ENCODE data around the gene TRIM54.

Gene TRIM54

DNA sequence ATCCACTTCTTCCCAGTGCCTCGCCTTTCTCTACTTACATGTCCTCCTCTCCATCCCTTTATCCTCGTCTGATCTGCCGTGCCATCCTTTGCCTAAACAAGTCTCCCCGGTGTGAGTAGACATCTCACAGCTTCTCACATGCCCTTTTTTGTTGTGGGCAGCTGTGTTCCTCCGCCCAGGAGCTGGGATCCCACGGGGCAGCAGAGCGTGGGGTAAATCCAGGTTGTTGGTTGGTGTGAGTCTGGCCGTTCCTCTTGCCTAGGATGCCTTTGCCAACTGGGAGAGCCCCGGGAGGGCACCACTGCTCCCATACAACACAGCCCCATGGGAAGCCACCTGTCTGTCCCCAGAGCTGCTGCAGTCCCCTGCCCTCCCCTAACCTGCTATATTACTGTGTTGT, 41.8 kb upstream of the TRIM54 start:
- no peak overlapping the region for H3K27ac ChIP-seq
- no peak for DNase-seq (ENCODE audit: low spot score)
- CTCF ChIA-PET: no interaction called here
- POLR2A ChIA-PET (ENCODE audit: low non-redundant PET): no interaction called here
- no peak for TF ChIP-seq CTCF (conservative IDR thresholded peaks at IDR 0.05; ENCODE audit: low read depth)

DNA sequence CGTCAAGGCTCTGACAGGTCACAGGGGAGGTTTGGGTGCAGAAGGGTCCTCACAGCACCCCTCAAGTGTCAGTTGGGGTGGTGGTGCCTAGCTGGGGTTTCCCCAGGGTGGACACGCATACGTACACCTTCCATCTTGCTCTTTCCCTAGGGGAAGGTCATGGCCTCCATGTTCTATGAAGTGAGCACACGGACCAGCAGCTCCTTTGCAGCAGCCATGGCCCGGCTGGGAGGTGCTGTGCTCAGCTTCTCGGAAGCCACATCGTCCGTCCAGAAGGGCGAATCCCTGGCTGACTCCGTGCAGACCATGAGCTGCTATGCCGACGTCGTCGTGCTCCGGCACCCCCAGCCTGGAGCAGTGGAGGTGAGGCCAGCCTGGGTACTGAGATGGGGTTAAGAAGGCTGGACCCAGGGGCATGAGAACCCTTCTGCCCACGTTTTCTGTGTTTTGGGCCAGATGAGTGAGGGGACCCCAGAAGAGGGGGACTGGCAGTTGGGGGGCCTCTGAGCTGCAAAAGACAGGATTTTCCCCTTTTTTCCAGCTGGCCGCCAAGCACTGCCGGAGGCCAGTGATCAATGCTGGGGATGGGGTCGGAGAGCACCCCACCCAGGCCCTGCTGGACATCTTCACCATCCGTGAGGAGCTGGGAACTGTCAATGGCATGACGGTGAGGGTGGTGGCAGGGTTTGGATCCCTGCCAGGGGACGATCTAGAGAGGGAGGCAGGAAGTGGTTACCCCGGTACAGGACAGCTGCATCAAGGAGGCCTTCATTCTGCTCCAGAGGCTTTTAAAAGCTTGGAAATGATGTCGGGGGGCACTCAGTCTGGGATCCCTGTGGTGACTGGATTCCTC, 40.2 kb upstream of the TRIM54 start:
- ChIA-PET POLR2A (ENCODE audit: low non-redundant PET) (interaction anchor here (1.1 kb wide), 1 partner anchor 37 kb away, joined by 5 read pairs; no protein-coding TSS in a partner anchor), CTCF (interaction anchor here (0.7 kb wide), 1 partner anchor 329 kb away, joined by 3 read pairs; no protein-coding TSS in a partner anchor)

GRCh38 chr2:27242614-27242951, 39.6 kb upstream of the TRIM54 start:
- H3K27ac ChIP-seq: no peak overlapping the region
- CTCF ChIA-PET: no interaction called here
- POLR2A ChIA-PET (ENCODE audit: low non-redundant PET): interaction anchor here (0.7 kb wide), 1 partner anchor 39 kb away, joined by 6 read pairs; no protein-coding TSS in a partner anchor
- DNase-seq (ENCODE audit: low spot score): no peak
- no peak for TF ChIP-seq CTCF (conservative IDR thresholded peaks at IDR 0.05; ENCODE audit: low read depth)

More for the DNA sequence above, 40.2 kb upstream of the TRIM54 start:
- TF ChIP-seq CTCF (conservative IDR thresholded peaks at IDR 0.05; ENCODE audit: low read depth): no peak
- no peak overlapping the region for H3K27ac ChIP-seq
- DNase-seq (ENCODE audit: low spot score): no peak

GRCh38 chr2:27243391-27244130, 38.7 kb upstream of the TRIM54 start:
- POLR2A ChIA-PET (ENCODE audit: low non-redundant PET): no interaction called here
- CTCF ChIA-PET: no interaction called here

DNA sequence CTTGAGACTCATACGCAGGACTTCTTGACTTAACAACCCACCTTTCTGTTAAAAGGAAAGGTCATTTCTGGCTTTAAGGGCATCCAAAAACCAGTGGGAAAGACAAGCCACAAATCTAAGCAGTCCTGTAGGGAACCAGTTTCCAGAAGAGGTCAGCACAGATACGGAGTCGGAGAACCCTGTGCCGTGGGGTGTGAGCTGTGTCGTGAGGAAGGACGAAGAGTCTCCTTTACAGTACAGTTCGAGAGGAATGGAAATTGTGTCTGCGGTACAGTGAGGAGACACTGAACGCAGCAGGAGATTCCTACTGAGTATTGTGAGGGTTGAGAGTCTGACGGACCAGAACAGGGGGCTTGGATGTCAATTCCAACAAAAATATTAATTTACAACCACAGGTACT, 37.1 kb upstream of the TRIM54 start:
- DNase-seq (ENCODE audit: low spot score): no peak
- no peak overlapping the region for H3K27ac ChIP-seq
- CTCF ChIA-PET: no interaction called here
- TF ChIP-seq CTCF (conservative IDR thresholded peaks at IDR 0.05; ENCODE audit: low read depth): no peak
- POLR2A ChIA-PET (ENCODE audit: low non-redundant PET): interaction anchor here (0.6 kb wide), 1 partner anchor 135 kb away, joined by 3 read pairs; the partner anchor contains the start of gene ZNF513

More at GRCh38 chr2:27243391-27244130, 38.7 kb upstream of the TRIM54 start:
- peak overlapping the region; percentile 15; the same call in 1 of the 2 replicates for H3K27ac ChIP-seq
- DNase-seq (ENCODE audit: low spot score): no peak
- no peak for TF ChIP-seq CTCF (conservative IDR thresholded peaks at IDR 0.05; ENCODE audit: low read depth)

DNA sequence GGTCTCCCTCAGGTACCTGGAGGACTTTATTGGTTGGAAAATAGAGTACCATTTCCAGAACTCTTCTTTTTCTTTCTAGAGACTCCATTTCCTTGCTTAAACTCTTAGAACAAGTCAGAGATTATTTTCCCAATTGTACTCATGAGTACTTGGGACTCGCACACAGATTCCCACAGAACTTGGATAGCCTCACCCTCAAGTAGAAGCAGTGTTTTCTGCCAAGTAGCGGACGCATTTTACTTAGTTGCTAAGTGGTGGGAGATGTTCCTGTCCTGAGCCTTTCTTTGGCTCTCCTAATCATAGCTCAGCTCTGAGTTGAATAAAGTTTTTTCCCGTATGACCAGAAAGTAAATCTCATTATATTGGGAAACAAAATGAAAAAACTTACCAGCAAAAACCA, 36.6 kb upstream of the TRIM54 start:
- CTCF ChIA-PET: no interaction called here

More for the DNA sequence above, 36.6 kb upstream of the TRIM54 start:
- TF ChIP-seq CTCF (conservative IDR thresholded peaks at IDR 0.05; ENCODE audit: low read depth): no peak
- no peak overlapping the region for H3K27ac ChIP-seq
- POLR2A ChIA-PET (ENCODE audit: low non-redundant PET): no interaction called here
- no peak for DNase-seq (ENCODE audit: low spot score)

Data from RWPE1 (cell line).